IPS DF 4.7 (cell line): ENCODE measurements around the gene ARFGAP1.

ENCODE experiments used
- DNase-seq: peaks from one replicate; pipeline ENCODE4 v3.0.0-alpha.2; 2013; ENCODE audit warnings: low spot score; ENCODE audit errors: extremely low read depth

Gene ARFGAP1

DNA sequence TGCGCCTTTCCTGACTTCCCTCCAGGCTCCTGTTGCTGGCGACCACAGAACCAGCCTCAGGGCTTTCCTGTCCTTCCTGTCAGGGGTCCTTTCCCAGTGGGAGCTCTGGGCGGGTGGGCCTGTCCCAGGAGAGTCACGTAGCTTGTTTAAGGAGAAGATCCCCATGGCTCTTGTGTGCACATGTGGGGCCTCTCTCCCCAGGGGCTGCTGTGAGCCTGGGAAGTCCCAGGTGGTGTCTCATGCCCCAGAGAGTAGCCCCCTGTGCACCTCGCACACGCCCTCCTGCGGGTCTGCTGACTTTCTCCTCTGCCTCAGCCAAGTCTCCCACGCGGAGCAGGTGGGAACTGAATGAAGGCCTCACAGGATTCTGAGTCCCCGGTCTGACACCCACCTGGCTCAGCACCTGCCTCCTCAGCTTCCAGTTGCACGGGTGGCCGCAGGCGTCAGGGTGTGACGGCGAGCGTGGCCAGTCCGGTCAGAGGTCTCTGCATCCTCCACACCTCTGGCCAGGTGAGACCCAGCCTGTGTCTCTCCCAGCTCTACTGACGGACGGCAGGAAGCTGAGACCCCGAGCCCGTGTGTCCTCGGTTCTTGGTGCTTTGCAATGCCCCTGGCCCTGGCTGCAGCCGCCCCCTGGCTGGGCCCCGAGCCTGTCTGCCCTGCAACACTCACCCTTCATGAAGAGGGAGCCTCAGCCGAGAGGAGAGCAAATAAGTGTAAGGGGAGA is 12.7 kb upstream of the ARFGAP1 start:
- no peak for DNase-seq

DNA sequence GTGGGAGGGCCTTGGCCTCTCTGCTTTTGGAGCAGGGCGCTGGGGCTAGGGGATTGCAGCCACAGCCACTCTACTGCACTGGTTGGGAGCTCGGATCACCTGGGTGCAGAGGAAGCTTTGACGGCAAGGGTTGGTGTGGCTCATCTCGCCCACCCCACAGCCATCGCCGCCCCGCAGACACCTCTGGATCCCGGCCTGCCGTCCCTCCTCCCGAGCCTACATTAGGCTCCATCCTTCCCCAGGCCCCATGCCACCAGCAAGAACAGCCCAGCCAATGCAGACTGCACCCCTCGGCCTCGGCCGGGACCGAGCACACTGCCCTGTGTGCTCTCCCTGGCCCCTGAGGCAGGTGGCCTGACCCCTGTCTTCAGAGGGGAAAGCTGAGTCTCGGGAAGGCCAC is 12.1 kb upstream of the ARFGAP1 start:
- DNase-seq = no peak

- DNase-seq = no peak
These were observed 11.4 kb upstream of the ARFGAP1 start for GRCh38 chr20:63261060-63261794.

GRCh38 chr20:63261795-63262528 is 10.7 kb upstream of the ARFGAP1 start:
- no peak for DNase-seq

- DNase-seq = no peak
These were observed 9.8 kb upstream of the ARFGAP1 start for GRCh38 chr20:63262836-63263235.

DNA sequence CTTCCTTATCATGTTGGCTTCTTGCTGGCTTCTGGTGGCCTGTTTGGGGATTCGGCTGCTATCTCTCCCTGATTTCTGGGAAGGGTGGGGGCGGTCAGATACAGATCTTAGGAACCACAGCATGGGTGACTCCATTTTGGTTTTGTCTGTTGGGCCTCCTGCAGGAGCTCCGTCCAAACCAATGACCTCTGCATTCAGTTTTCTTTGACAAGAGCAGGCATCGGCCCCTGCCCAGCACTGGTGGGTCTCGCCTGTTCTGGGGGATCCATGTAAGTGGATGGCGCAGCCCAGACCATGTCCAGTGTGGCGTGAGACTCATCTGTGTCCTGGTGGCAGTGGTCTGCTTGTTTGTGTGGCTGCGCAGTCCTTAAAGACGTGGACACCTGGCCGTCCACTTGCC is 8.6 kb upstream of the ARFGAP1 start:
- DNase-seq = no peak

GRCh38 chr20:63264519-63264918 is 8.1 kb upstream of the ARFGAP1 start:
- DNase-seq = no peak

DNA sequence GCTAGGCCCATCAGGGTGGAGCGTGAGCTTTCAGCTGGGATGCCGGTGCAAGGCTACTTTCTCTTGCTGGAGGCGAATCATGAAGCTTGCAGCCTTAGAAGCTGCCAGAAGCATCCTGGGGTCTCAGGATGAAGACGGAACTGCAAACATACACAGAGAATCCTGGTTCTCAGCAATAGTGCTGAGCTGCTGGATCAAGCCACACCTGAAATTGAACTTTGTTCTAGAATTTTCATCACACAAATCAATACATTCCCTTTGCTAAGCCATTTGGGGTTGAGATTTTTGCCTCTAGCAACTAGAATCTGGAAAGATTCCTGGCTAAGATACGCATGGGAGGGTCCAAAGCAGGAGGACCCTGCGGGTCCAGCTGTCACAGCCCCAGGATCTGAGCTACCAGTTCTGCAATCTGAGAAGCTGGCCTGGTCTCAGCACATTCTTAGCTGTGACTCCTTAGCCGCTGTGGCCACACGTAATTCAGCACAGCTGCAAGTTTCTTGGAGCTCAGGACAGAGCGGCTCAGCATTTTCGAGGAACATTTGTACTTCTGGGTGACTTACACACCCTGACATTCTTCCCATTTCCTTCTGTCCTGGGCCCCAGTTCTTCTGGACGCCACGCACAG is 6.6 kb upstream of the ARFGAP1 start:
- DNase-seq = no peak

DNA sequence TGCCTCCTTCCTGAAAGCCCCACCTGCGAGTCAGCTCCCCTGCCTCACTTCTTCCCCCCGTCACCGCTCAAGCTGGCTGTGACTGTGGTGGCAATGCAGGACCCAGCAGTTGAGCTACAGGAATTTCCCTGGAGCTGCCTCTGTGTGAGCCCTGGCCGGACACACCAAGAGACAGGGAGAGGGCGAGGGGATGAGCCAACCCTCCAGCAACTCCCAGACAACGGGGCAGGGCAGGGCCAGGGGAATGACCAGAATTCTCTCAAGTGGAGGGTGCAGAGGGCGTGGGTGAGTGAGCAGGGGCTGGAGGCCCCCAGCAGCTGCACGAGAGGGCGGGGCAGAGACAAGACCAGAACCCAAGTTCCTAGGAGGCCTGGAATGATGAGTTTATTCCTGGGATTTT is 4.9 kb upstream of the ARFGAP1 start:
- DNase-seq = no peak

DNA sequence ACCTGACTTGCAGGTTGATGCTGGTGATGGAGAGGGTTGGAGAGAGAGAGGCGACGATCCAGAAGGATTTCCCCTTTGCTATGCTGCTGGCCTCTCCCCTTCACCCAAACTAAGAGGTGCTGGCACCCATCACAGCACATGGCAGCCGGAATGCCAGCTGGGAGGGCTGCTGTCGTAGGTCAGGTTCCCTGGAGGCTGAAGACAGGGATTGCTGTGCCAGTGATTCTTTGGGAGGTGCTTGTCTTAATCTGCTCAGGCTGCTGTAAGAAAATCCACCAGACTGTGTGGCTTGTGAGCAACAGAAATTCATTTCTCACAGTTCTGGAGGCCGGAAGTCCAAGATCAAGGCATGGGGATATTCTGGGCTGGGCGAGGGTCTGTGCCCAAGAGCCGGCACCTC is 4.4 kb upstream of the ARFGAP1 start:
- DNase-seq = no peak

- DNase-seq = no peak
These were observed 3.8 kb upstream of the ARFGAP1 start for GRCh38 chr20:63268671-63269439.

- DNase-seq = no peak
These were observed 2.9 kb upstream of the ARFGAP1 start for GRCh38 chr20:63269724-63270123.

GRCh38 chr20:63270606-63271325 is 1.8 kb upstream of the ARFGAP1 start:
- DNase-seq = no peak

- no peak for DNase-seq
These were observed 506 bp downstream of the ARFGAP1 start for GRCh38 chr20:63273059-63273579.

DNA sequence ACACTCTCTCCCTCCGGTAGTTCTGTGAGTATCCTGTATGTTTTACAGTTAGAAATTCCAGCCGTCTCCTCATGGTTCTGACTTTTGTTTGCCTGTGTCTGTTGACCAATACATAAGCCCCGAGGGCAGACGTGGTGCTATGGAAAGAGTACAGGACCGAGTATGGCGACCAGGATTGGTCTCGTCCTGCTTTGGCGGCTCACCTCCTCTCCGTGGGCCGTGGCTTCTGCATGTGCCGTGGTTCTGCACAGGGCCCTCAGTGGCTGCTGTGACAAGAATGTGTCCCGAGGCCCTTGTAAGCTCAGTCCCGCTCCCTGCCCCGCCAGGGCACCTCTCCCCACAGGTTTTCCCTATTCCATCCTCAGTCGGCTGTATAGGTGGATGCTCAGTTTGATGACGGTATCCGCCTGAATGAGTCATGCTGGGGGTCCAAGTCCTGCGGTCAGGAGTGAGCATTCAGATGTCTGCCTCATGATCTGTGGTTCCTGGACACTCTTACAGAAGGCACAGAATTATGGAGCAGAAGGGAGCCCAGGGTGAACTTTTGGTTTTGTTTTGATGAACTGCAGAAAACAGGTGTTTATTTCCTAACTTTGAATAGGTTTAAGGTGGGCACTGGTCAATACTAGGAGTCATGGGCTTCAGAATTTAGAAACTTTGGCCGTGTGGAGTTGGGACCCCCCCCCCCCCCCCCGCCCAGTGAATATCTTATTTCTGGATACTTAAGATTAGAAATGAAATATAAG is 1.2 kb downstream of the ARFGAP1 start:
- no peak for DNase-seq

DNA sequence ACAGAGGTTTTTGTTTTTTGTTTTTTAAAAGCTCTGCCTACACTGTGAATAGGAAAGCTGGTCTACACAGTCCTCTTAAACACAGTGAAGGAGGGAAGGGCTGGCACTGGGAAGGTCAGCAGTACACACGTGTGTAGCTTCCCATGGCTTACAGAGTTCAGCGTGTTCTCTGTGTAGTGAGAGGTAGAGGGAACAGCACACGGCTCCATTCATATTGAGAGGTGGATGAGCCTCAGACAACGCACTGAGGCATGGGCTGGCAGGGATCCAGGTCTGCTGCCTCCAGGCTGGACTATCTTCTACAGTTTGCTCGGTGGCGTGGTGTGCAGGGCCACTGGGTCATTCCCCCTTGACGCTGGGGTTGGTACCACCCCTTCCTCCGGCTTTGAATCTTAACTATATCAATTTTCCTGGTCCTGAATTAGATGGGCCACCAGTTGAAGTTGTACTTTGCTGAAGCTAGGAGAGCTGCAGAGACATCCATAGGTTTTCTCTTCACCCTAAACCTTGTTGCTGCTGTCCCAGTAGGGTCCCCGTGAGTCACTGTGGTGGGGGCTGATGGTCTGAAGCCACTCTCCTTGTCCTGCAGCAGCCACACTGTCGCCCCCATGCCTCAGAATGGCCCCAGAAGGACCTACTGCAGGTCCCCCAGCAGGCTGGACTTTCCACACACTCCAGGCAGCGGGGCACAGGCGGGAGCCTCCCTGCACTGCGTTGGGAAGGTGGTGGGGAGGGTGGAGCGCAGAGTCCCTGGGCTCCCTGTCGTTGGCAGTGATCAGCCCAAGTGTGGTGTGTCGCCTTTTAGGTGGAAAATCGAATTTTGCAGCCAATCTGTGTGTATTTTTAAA is 2.0 kb downstream of the ARFGAP1 start:
- no peak for DNase-seq

GRCh38 chr20:63275825-63276224 is 3.2 kb downstream of the ARFGAP1 start:
- DNase-seq = no peak

- DNase-seq = no peak
These were observed 4.3 kb downstream of the ARFGAP1 start for GRCh38 chr20:63276956-63277355.
